A549 treated with CORT108297 at 1 μM for 4 hours (cell line): ENCODE results near the gene CNTF. TPM values are rescaled to one million over a fixed set of nuclear protein-coding genes. Genes with fewer than 3 reads are reported as not detected.

ENCODE experiments used
- total RNA-seq: library from RNA; stranded (reverse); fragments of 200-300 nt; extraction: Qiagen RNA extraction; gene quantifications from 5 replicates; pipeline ENCODE4 v1.2.3, GENCODE V29; 2022

CNTF gene, protein sequence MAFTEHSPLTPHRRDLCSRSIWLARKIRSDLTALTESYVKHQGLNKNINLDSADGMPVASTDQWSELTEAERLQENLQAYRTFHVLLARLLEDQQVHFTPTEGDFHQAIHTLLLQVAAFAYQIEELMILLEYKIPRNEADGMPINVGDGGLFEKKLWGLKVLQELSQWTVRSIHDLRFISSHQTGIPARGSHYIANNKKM
- total RNA-seq: 1.0 to 1.5 TPM (median 1.2 TPM) in 5 replicates

DNA sequence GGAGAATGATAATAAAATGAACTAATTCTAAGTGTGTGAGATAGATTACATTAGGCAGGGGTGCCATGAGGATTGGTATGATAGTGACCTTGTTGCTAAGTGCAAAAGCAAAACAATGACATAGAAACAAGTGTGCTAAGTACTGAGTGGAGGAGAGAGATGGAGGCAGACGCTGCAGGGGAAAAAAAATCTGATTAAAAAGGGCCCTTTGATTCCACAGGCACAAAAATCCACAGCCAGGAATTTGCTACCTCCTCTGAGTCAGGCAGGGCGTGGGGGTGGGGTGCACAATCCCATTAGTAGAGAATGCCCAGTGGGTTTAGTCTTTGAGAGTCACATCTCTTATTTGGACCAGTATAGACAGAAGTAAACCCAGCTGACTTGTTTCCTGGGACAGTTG is at the start of gene CNTF:
Gene CNTF, plus strand, starts transcription at position 322 of the 400 bp plus-strand sequence. CDS start 88 bp downstream, outside the sequence.

DNA sequence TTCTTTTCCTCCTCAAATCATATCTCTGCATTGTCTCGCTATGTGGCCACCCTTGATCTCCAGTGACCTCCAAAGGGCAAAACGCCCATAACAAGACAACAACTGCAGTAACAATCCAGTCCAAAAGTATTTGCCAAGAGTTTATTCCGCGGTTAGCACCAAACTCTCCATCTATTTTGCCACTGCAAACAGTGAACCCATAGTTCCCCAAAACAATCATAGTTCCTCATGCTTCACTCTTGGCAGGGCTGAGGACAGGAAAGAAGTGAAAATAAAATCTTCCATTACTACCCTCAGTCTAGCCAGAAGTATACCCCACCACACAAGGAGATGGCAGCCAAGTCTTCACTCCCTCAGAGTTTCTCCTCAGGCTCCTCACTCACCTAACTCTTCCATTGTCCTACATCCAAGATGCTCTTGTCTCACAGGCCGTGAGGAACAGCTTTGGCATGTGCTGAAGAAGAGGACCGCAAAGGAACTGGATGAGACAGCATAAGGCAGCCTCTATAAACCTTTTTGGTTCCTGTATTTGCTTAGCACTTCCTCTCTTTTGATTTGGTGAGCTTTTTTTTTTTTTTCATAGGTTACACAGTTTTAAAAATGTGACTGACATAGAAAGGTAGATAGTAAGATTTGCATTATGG is 47.0 kb upstream of the CNTF start, which contains the start of gene LPXN:
Gene LPXN, minus strand, starts transcription at position 480 of the 644 bp plus-strand sequence. Its CDS starts 84 bp downstream, at position 396.

GRCh38 chr11:58578635-58579191 is 43.8 kb upstream of the CNTF start, which contains the start of gene ZFP91:
Gene ZFP91 (plus strand): TSS chr11:58579063. CDS start chr11:58579282, 219 bp downstream.

Other genes starting within 250 kb of the CNTF start
- gene OR5B3, start 215.8 kb upstream of the CNTF start, total RNA-seq: not detected in 5 replicates
- gene OR5B2, start 194.5 kb upstream of the CNTF start, total RNA-seq: not detected in 5 replicates
- gene OR5B12, start 180.4 kb upstream of the CNTF start, total RNA-seq: not detected in 5 replicates
- gene OR5B21, start 114.6 kb upstream of the CNTF start, total RNA-seq: not detected in 5 replicates
- 2.1 to 2.7 TPM (median 2.3 TPM) in 5 replicates for gene LPXN, start 46.8 kb upstream of the CNTF start, total RNA-seq
- gene ZFP91, start 43.6 kb upstream of the CNTF start, total RNA-seq: 33.5 to 45.5 TPM (median 40.3 TPM) in 5 replicates
- gene GLYAT, start 109.3 kb downstream of the CNTF start, total RNA-seq: not detected in 5 replicates
- 0.08 TPM in 1 of 5 replicates, not detected in the others for gene GLYATL2, start 222.0 kb downstream of the CNTF start, total RNA-seq